Colonic mucosa (tissue), 4 donors: ENCODE measurements around the gene CCDC192. TPM values are rescaled to one million over a fixed set of nuclear protein-coding genes. Genes with fewer than 3 reads are reported as not detected.
A peak's percentile ranks its signal among the peaks of the same experiment; 100 is the strongest.

Experiments used
- DNase-seq: peaks from one replicate; pipeline ENCODE4 v3.0.0-alpha.2; 2020
- H3K27ac ChIP-seq: fragments of 200-600 bp; one replicate; pipeline ENCODE4 v1.8.0; 2021
- H3K27me3 ChIP-seq: fragments of 200-600 bp; one replicate; pipeline ENCODE4 v1.8.0; 2021
- H3K36me3 ChIP-seq: fragments of 200-600 bp; one replicate; pipeline ENCODE4 v1.8.0; 2021
- H3K4me1 ChIP-seq: fragments of 200-600 bp; one replicate; pipeline ENCODE4 v1.8.0; 2021; ENCODE audit warnings: mild to moderate bottlenecking
- H3K4me3 ChIP-seq: fragments of 200-600 bp; one replicate; pipeline ENCODE4 v1.8.0; 2021
- H3K9ac ChIP-seq, 2 donors: one replicate each; pipeline ENCODE4 v1.7.0; 2013; ENCODE audit warnings: control low read depth in 2 of 2, low read depth in 2 of 2, low read length in 2 of 2
- H3K9me3 ChIP-seq: fragments of 200-600 bp; one replicate; pipeline ENCODE4 v1.8.0; 2021
- intact Hi-C: fragments of 100-400 bp; cut with DNase I; formaldehyde crosslinking; loops from one replicate; pipeline ENCODE4 v1.14.1; 2022
- total RNA-seq, 2 donors: library from RNA; stranded (reverse); fragmentation: NEBNext Ultra II Directional in 1 of 2; extraction: Animal tissue kit (Norgen Biotek cat#: 25700) in 1 of 2; gene quantifications; one replicate each; pipeline ENCODE4 v1.2.1, GENCODE V29; 2021
- TF ChIP-seq, protein P1 (sequence below): fragments of 200-600 bp; IDR thresholded peaks from one replicate; pipeline ENCODE4 v1.8.0; 2022; ENCODE audit warnings: antibody characterized with exemption, mild to moderate bottlenecking
- donor health status: healthy.
- donor health status: DM: no; HTN: no; CAD: no.
- donor health status: DM: no; HTN: no; CAD: no.

Gene CCDC192
- total RNA-seq, 2 donors from 2014 or later: not detected

DNA sequence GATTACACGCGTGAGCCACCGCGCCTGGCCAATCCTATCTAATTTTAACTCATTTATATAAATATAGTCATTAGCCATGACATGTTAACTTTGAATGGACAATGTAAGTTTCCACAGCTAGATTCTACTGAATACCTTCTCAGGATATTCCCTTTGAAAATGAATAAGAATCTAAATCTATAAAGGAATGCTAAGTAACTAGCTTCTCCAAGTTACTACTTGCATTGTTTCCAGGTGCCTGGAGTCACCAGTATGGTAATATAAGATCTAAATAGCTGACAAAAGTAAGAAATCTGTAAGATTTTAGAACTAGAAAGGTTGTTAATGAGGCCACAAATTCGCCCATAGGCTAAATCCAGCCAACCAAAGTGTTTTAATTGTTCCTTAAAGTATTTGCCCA lies 191.3 kb downstream of the CCDC192 start:
- intact Hi-C loops: loop anchor here (10.0 kb wide), 1 partner anchor 780 kb away; no protein-coding TSS in a partner anchor
- Histone ChIP-seq H3K27ac (no peak overlapping the region), H3K27me3 (no peaks in the 10 kb centered on the region), H3K9ac (no peak overlapping the region), H3K9me3 (no peaks in the 10 kb centered on the region), H3K4me3 (no peak overlapping the region), H3K4me1 (no peaks in the 10 kb centered on the region), H3K36me3 (no peaks in the 10 kb centered on the region)
- no peak for DNase-seq
- TF ChIP-seq, protein P1, sequence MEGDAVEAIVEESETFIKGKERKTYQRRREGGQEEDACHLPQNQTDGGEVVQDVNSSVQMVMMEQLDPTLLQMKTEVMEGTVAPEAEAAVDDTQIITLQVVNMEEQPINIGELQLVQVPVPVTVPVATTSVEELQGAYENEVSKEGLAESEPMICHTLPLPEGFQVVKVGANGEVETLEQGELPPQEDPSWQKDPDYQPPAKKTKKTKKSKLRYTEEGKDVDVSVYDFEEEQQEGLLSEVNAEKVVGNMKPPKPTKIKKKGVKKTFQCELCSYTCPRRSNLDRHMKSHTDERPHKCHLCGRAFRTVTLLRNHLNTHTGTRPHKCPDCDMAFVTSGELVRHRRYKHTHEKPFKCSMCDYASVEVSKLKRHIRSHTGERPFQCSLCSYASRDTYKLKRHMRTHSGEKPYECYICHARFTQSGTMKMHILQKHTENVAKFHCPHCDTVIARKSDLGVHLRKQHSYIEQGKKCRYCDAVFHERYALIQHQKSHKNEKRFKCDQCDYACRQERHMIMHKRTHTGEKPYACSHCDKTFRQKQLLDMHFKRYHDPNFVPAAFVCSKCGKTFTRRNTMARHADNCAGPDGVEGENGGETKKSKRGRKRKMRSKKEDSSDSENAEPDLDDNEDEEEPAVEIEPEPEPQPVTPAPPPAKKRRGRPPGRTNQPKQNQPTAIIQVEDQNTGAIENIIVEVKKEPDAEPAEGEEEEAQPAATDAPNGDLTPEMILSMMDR: no peak

DNA sequence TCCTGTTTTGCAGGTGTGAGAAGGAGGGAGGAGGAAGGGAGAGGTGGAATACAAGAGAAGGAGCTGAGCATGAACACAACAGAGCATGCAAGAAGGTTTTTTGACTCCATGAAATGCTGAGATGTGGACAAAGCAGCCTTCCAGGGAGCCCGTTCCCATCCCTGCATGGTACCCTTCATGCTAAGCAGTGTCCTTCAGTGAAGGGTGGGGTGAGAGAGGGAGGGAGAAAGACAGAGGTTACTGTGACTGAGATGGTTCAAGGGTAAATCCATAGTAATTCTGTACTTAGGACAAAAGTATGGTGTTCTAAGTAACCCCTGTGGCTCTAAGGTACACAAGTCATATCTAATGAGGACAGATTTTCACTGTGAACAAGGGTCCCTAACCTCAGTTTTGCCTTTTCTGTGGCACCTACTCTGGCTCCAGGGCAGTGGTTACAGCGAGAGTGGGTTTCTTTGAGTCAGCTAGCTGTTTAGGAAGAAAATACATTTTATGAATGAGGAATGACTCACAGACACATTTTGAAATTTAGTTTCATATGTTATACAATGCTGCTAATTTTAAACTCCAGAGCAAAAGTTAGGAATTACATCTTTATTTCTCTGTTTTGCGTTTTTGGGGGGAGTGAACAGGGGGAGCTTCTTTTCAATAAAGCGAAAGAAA lies 195.5 kb downstream of the CCDC192 start:
- TF ChIP-seq, protein P1: no peak
- H3K27ac ChIP-seq: no peak overlapping the region
- intact Hi-C loops: loop anchor here (10.0 kb wide), 1 partner anchor 776 kb away; no protein-coding TSS in a partner anchor

DNA sequence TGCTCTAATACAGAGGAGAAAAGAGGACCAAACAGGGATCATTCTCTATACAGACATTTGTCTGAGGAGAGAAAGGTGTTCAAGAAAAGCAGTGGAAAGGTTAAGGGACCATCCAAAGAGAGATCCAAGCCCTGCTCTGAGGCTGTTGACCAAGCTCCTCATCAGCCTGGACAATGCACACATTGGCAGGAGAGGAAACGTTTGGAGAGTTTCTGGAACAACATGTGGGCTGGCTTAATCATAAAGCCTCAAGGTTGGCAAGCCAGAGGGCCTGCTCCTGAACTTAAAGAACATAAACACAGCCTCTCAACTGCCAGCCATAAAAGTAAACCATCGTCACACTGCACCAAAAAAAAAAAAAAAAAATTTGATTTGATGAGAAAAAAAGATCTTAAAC lies 196.0 kb downstream of the CCDC192 start:
- Histone ChIP-seq H3K27ac (no peak overlapping the region), H3K9ac (peak overlapping the region in 1 of 2 donors; percentile 46), H3K4me3 (no peak overlapping the region), H3K36me3 (no peaks in the 10 kb centered on the region), H3K27me3 (no peaks in the 10 kb centered on the region), H3K4me1 (no peaks in the 10 kb centered on the region), H3K9me3 (no peaks in the 10 kb centered on the region)
- DNase-seq: no peak
- intact Hi-C loops: loop anchor here (10.0 kb wide), 1 partner anchor 776 kb away; no protein-coding TSS in a partner anchor
- TF ChIP-seq, protein P1: no peak

More for the DNA sequence above, 195.5 kb downstream of the CCDC192 start:
- no peaks in the 10 kb centered on the region for H3K36me3 ChIP-seq
- peak overlapping the region in 1 of 2 donors; percentile 46 for H3K9ac ChIP-seq
- H3K4me3 ChIP-seq: no peak overlapping the region
- H3K4me1 ChIP-seq: no peaks in the 10 kb centered on the region
- no peak for DNase-seq
- H3K9me3 ChIP-seq: no peaks in the 10 kb centered on the region
- no peaks in the 10 kb centered on the region for H3K27me3 ChIP-seq

DNA sequence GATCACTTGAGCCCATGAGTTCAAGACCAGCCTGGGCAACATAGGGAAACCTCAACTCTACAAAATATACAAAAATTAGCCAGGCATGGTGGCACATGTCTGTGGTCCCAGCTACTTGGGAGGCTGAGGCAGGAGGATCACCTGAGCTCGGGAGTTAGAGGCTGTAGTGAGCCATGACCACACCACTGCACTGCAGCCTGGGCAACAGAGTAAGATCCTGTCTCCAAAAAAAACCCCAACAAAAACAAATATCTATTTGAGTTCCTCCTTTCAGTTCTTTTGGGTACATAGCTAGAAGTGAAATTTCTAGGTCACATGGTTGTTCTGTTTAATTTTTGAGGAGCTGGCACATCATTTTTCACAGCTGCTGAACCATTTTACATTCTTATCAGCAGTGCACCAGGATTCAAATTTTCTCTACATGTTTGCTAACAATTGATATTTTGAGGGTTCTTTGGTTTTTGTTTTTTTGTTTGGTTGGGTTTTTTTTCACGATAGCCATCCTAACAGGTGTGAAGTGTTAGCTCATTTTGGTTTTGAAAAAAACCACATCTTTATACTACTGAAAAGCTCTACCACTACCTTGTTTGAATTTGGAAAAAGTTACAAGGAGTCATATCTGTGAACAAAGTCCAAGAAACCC lies 203.5 kb downstream of the CCDC192 start:
- DNase-seq: no peak
- H3K9ac ChIP-seq: no peak overlapping the region
- no peak overlapping the region for H3K27ac ChIP-seq
- intact Hi-C loops: no loop called here
- H3K27me3 ChIP-seq: no peaks in the 10 kb centered on the region
- no peaks in the 10 kb centered on the region for H3K36me3 ChIP-seq
- no peaks in the 10 kb centered on the region for H3K4me1 ChIP-seq
- TF ChIP-seq, protein P1: no peak
- H3K4me3 ChIP-seq: no peak overlapping the region
- no peaks in the 10 kb centered on the region for H3K9me3 ChIP-seq

DNA sequence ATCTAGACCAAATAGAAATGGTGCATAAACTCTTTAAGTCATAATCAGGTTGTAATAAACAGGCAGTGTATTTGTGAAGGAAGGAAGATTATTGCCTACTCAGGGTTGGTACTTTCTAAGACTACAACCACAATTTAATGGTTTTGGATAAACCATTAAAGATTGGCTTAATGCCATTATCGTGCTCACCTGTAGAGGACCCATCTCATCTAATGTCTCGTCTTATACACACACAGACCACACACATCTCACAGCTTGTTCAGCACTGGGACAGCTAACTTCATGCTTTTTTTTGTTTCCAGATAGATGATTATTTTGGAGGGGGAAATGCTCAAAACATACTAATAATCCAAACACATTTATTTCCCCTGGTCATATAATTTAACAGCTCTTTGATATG lies 204.7 kb downstream of the CCDC192 start:
- H3K36me3 ChIP-seq: no peaks in the 10 kb centered on the region
- H3K27me3 ChIP-seq: no peaks in the 10 kb centered on the region
- intact Hi-C loops: no loop called here
- TF ChIP-seq, protein P1: no peak
- H3K4me3 ChIP-seq: no peak overlapping the region
- no peaks in the 10 kb centered on the region for H3K9me3 ChIP-seq
- no peaks in the 10 kb centered on the region for H3K4me1 ChIP-seq
- DNase-seq: no peak
- H3K27ac ChIP-seq: no peak overlapping the region
- no peak overlapping the region for H3K9ac ChIP-seq
